Neural cell (in vitro differentiated cells): Measurements from ENCODE around the gene HOXB7. TPM values are rescaled to one million over a fixed set of nuclear protein-coding genes. Genes with fewer than 3 reads are reported as not detected.

ENCODE experiments used
- H2AFZ ChIP-seq: fragments of 200-600, 300-800 bp; sonication (generic), shearing (Covaris generic); 2 replicates; pipeline ENCODE4 v1.6.0; 2014; ENCODE audit warnings: low read depth, mild to moderate bottlenecking, antibody characterized with exemption, low read length, moderate library complexity
- H3F3A ChIP-seq: fragments of 200-600 bp; shearing (Covaris generic); 2 replicates; pipeline ENCODE4 v1.6.1; 2016; ENCODE audit warnings: mild to moderate bottlenecking, moderate library complexity, mixed read lengths, antibody characterized with exemption, low read length; ENCODE audit not compliant: insufficient read depth, poor library complexity, severe bottlenecking
- H3K27ac ChIP-seq: fragments of 200-600, 300-800 bp; sonication (generic), shearing (Covaris generic); 2 replicates; pipeline ENCODE4 v1.5.1; 2014; ENCODE audit warnings: mild to moderate bottlenecking, low read length, moderate library complexity
- H3K27me3 ChIP-seq: fragments of 300-800, 200-600 bp; sonication (generic), shearing (Covaris generic); 2 replicates; pipeline ENCODE4 v1.6.0; 2014; ENCODE audit warnings: mild to moderate bottlenecking, low read depth, low read length, moderate library complexity; ENCODE audit not compliant: insufficient read depth
- H3K36me3 ChIP-seq: fragments of 300-800, 200-600 bp; sonication (generic), shearing (Covaris generic); 2 replicates; pipeline ENCODE4 v1.5.1; 2014; ENCODE audit warnings: mild to moderate bottlenecking, antibody characterized with exemption, low read length, moderate library complexity; ENCODE audit not compliant: insufficient read depth
- H3K4me2 ChIP-seq: fragments of 300-800, 200-600 bp; sonication (generic), shearing (Covaris generic); 2 replicates; pipeline ENCODE4 v1.6.0; 2014; ENCODE audit warnings: mild to moderate bottlenecking, low read length
- H3K4me3 ChIP-seq: fragments of 300-800, 200-600 bp; sonication (generic), shearing (Covaris generic); 2 replicates; pipeline ENCODE4 v1.5.1; 2014; ENCODE audit warnings: mild to moderate bottlenecking, low read length, moderate library complexity
- H3K79me2 ChIP-seq: fragments of 200-600 bp; shearing (Covaris generic); replicated peaks from 2 replicates; pipeline ENCODE4 v1.6.0; 2014; ENCODE audit warnings: mild to moderate bottlenecking, low read length, moderate library complexity; ENCODE audit not compliant: insufficient read depth
- H3K9ac ChIP-seq: fragments of 300-800, 200-600 bp; sonication (generic), shearing (Covaris generic); 2 replicates; pipeline ENCODE4 v1.6.1; 2016; ENCODE audit warnings: mild to moderate bottlenecking, low read length, mixed read lengths
- H3K9me2 ChIP-seq: fragments of 200-600 bp; shearing (Covaris generic); 2 replicates; pipeline ENCODE4 v1.6.1; 2016; ENCODE audit warnings: mild to moderate bottlenecking, low read length, mixed read lengths; ENCODE audit not compliant: insufficient read depth
- H3K9me3 ChIP-seq: fragments of 200-600, 300-800 bp; sonication (generic), shearing (Covaris generic); 2 replicates; pipeline ENCODE4 v1.6.1; 2016; ENCODE audit warnings: mild to moderate bottlenecking, mixed run types, low read length, moderate library complexity, mixed read lengths
- H4K20me1 ChIP-seq: fragments of 200-600 bp; shearing (Covaris generic); 2 replicates; pipeline ENCODE4 v1.6.1; 2016; ENCODE audit warnings: mild to moderate bottlenecking, mixed run types; ENCODE audit not compliant: insufficient read depth
- EP300 ChIP-seq: fragments of 450-650 bp; conservative IDR thresholded peaks from 2 replicates; pipeline ENCODE4 v1.6.1; 2014; ENCODE audit warnings: antibody characterized with exemption, mild to moderate bottlenecking, moderate library complexity; ENCODE audit not compliant: poor library complexity, severe bottlenecking
- EZH2 ChIP-seq: fragments of 200-600, 300-800 bp; shearing (Covaris generic), sonication (generic); IDR thresholded peaks from 2 replicates; pipeline ENCODE4 v1.6.1; 2014; ENCODE audit warnings: antibody characterized with exemption, low read length, borderline replicate concordance, mild to moderate bottlenecking; ENCODE audit not compliant: insufficient read depth, poor library complexity, severe bottlenecking
- MXI1 ChIP-seq: fragments of 450-650 bp; conservative IDR thresholded peaks from 2 replicates; pipeline ENCODE4 v1.6.1; 2014; ENCODE audit warnings: antibody characterized with exemption, mild to moderate bottlenecking; ENCODE audit not compliant: poor library complexity, severe bottlenecking
- POLR2AphosphoS5 ChIP-seq: IDR thresholded peaks from 2 replicates; pipeline ENCODE4 v1.6.1; 2012
- RAD21 ChIP-seq: fragments of 450-650 bp; conservative IDR thresholded peaks from 2 replicates; pipeline ENCODE4 v1.6.1; 2014; ENCODE audit warnings: antibody characterized with exemption, mild to moderate bottlenecking, moderate library complexity
- SMC3 ChIP-seq: fragments of 450-650 bp; conservative IDR thresholded peaks from 2 replicates; pipeline ENCODE4 v1.6.1; 2014; ENCODE audit warnings: antibody characterized with exemption, mild to moderate bottlenecking, moderate library complexity; ENCODE audit not compliant: poor library complexity
- TAF1 ChIP-seq: IDR thresholded peaks from 2 replicates; pipeline ENCODE4 v1.6.1; 2012; ENCODE audit warnings: low read depth
- polyA plus RNA-seq: library from polyadenylated mRNA; depleted of rRNA; stranded (reverse); fragments of >200 nt; gene quantifications from 2 replicates; pipeline ENCODE4 v1.2.3, GENCODE V29; 2014
- TF ChIP-seq, protein P1 (sequence below): fragments of 450-650 bp; IDR thresholded peaks from 2 replicates; pipeline ENCODE4 v1.5.1; 2014; ENCODE audit warnings: antibody characterized with exemption, mild to moderate bottlenecking, moderate library complexity; ENCODE audit not compliant: poor library complexity, severe bottlenecking
- TF ChIP-seq, protein P2 (sequence below): IDR thresholded peaks from 2 replicates; pipeline ENCODE4 v1.6.1; 2012; ENCODE audit warnings: borderline replicate concordance

Gene HOXB7
- polyA plus RNA-seq, 1 donor from 2014 or later, result not detected

DNA sequence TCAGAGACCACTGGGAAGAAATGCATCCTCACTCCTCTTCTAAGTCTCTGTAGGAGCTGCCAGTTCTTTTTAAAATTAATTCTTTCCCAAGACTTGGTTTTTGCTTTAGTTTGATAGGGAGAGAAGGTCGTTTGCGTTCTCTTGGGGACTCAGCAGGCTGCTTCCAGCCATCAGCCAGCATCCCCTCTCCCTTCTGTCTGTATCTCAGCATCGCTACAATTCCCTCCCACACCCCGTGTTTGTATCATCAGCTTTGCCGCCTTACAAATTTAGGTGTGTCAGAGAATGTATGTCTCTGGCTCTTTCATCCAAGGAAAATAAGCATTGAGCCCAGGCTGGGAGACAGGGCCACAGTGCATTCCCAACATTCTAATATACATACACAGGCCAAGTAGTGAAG, 11.5 kb downstream of the HOXB7 start:
- H3K79me2 ChIP-seq, result no peaks in the 10 kb centered on the region
- H3K4me3 ChIP-seq, result no peak overlapping the region

DNA sequence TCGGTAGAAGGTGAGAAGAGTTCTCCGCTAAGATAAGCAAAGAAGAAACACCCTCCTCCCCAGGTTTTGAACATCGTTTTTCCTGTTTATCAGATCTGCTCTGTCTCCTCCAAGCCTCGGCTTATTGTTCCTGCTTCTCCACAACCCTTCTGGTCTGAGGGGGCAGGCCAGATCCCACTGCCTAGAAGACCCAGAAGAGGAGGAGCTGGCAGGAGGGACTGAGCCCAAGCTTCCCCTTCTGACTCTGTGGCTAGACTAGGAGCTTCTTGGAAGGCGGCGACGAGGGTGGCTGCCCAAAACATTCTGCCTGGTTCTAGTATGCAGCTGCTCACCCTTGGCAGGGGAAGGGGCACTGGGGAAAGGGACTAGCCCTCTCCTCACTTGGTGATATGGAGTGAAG, 12.1 kb downstream of the HOXB7 start:
- no peak overlapping the region for H2AFZ ChIP-seq
- no peaks in the 10 kb centered on the region for H3F3A ChIP-seq
- no peak overlapping the region for H3K4me2 ChIP-seq
- H3K9ac ChIP-seq, result no peak overlapping the region
- no peaks in the 10 kb centered on the region for H3K36me3 ChIP-seq
- H3K27me3 ChIP-seq, result peaks cover 100% of the 10 kb centered on the region
- no peak overlapping the region for H3K4me3 ChIP-seq
- H3K9me2 ChIP-seq, result no peaks in the 10 kb centered on the region
- H3K27ac ChIP-seq, result no peak overlapping the region
- H4K20me1 ChIP-seq, result no peaks in the 10 kb centered on the region
- TF ChIP-seq, protein P1, sequence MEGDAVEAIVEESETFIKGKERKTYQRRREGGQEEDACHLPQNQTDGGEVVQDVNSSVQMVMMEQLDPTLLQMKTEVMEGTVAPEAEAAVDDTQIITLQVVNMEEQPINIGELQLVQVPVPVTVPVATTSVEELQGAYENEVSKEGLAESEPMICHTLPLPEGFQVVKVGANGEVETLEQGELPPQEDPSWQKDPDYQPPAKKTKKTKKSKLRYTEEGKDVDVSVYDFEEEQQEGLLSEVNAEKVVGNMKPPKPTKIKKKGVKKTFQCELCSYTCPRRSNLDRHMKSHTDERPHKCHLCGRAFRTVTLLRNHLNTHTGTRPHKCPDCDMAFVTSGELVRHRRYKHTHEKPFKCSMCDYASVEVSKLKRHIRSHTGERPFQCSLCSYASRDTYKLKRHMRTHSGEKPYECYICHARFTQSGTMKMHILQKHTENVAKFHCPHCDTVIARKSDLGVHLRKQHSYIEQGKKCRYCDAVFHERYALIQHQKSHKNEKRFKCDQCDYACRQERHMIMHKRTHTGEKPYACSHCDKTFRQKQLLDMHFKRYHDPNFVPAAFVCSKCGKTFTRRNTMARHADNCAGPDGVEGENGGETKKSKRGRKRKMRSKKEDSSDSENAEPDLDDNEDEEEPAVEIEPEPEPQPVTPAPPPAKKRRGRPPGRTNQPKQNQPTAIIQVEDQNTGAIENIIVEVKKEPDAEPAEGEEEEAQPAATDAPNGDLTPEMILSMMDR, result no peak
- no peak for TF ChIP-seq SMC3
- TF ChIP-seq POLR2AphosphoS5, result no peak
- no peak for TF ChIP-seq TAF1
- no peak for TF ChIP-seq RAD21
- no peak for TF ChIP-seq EP300
- TF ChIP-seq EZH2, result no peak
- TF ChIP-seq, protein P2, sequence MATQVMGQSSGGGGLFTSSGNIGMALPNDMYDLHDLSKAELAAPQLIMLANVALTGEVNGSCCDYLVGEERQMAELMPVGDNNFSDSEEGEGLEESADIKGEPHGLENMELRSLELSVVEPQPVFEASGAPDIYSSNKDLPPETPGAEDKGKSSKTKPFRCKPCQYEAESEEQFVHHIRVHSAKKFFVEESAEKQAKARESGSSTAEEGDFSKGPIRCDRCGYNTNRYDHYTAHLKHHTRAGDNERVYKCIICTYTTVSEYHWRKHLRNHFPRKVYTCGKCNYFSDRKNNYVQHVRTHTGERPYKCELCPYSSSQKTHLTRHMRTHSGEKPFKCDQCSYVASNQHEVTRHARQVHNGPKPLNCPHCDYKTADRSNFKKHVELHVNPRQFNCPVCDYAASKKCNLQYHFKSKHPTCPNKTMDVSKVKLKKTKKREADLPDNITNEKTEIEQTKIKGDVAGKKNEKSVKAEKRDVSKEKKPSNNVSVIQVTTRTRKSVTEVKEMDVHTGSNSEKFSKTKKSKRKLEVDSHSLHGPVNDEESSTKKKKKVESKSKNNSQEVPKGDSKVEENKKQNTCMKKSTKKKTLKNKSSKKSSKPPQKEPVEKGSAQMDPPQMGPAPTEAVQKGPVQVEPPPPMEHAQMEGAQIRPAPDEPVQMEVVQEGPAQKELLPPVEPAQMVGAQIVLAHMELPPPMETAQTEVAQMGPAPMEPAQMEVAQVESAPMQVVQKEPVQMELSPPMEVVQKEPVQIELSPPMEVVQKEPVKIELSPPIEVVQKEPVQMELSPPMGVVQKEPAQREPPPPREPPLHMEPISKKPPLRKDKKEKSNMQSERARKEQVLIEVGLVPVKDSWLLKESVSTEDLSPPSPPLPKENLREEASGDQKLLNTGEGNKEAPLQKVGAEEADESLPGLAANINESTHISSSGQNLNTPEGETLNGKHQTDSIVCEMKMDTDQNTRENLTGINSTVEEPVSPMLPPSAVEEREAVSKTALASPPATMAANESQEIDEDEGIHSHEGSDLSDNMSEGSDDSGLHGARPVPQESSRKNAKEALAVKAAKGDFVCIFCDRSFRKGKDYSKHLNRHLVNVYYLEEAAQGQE, result no peak
- TF ChIP-seq MXI1, result no peak
- H3K9me3 ChIP-seq, result peaks cover 18% of the 10 kb centered on the region
- H3K79me2 ChIP-seq, result no peaks in the 10 kb centered on the region

More for the DNA sequence above, 11.5 kb downstream of the HOXB7 start:
- no peak overlapping the region for H2AFZ ChIP-seq
- no peaks in the 10 kb centered on the region for H3K9me2 ChIP-seq
- peaks cover 100% of the 10 kb centered on the region for H3K27me3 ChIP-seq
- H3F3A ChIP-seq, result no peaks in the 10 kb centered on the region
- no peak overlapping the region for H3K9ac ChIP-seq
- TF ChIP-seq, protein P2, result no peak
- TF ChIP-seq RAD21 (no peak), MXI1 (no peak), EZH2 (no peak), TAF1 (no peak), EP300 (no peak), POLR2AphosphoS5 (no peak), SMC3 (no peak)
- TF ChIP-seq, protein P1, result no peak
- H3K4me2 ChIP-seq, result no peak overlapping the region
- no peaks in the 10 kb centered on the region for H3K36me3 ChIP-seq
- H4K20me1 ChIP-seq, result no peaks in the 10 kb centered on the region
- peaks cover 22% of the 10 kb centered on the region for H3K9me3 ChIP-seq
- no peak overlapping the region for H3K27ac ChIP-seq
